HG03039 (cell line): ENCODE measurements around the gene TRIB2.

Experiments
- ATAC-seq: cut with Tn5 transposase; IDR thresholded peaks from one replicate; pipeline ENCODE4 v1.9.1; 2021; ENCODE audit warnings: mild to moderate bottlenecking, moderate library complexity; ENCODE audit not compliant: unreplicated experiment

TRIB2 gene

GRCh38 chr2:12737738-12738485 lies 21.2 kb downstream of the TRIB2 start:
- no peak for ATAC-seq

GRCh38 chr2:12739721-12740254 lies 23.1 kb downstream of the TRIB2 start:
- ATAC-seq, result no peak

GRCh38 chr2:12741380-12741779 lies 24.6 kb downstream of the TRIB2 start:
- no peak for ATAC-seq

- ATAC-seq, result no peak
Measured at GRCh38 chr2:12742891-12743290, 26.2 kb downstream of the TRIB2 start.

- ATAC-seq, result no peak
Measured at GRCh38 chr2:12750166-12750905, 33.6 kb downstream of the TRIB2 start.

- no peak for ATAC-seq
Measured at GRCh38 chr2:12754643-12755042, 37.9 kb downstream of the TRIB2 start.

- ATAC-seq, result no peak
Measured at GRCh38 chr2:12755384-12755783, 38.6 kb downstream of the TRIB2 start.

- no peak for ATAC-seq
Measured at GRCh38 chr2:12759248-12759647, 42.5 kb downstream of the TRIB2 start.

- no peak for ATAC-seq
Measured at GRCh38 chr2:12761104-12761503, 44.4 kb downstream of the TRIB2 start.

- ATAC-seq, result no peak
Measured at GRCh38 chr2:12762337-12762736, 45.6 kb downstream of the TRIB2 start.

GRCh38 chr2:12762976-12763375 lies 46.2 kb downstream of the TRIB2 start:
- ATAC-seq, result no peak

GRCh38 chr2:12763486-12763885 lies 46.8 kb downstream of the TRIB2 start:
- no peak for ATAC-seq

- no peak for ATAC-seq
Measured at GRCh38 chr2:12764075-12764730, 47.5 kb downstream of the TRIB2 start.

- ATAC-seq, result no peak
Measured at GRCh38 chr2:12764849-12765605, 48.3 kb downstream of the TRIB2 start.

- no peak for ATAC-seq
Measured at GRCh38 chr2:12766421-12766879, 49.7 kb downstream of the TRIB2 start.

- ATAC-seq, result no peak
Measured at GRCh38 chr2:12767541-12767940, 50.8 kb downstream of the TRIB2 start.

GRCh38 chr2:12767996-12768624 lies 51.4 kb downstream of the TRIB2 start:
- no peak for ATAC-seq

GRCh38 chr2:12769492-12770105 lies 52.9 kb downstream of the TRIB2 start:
- ATAC-seq, result no peak

- no peak for ATAC-seq
Measured at GRCh38 chr2:12770300-12770968, 53.7 kb downstream of the TRIB2 start.
